H1 (cell line): Measurements from ENCODE around the gene CDK5R2. TPM values are rescaled to one million over a fixed set of nuclear protein-coding genes. Genes with fewer than 3 reads are reported as not detected.

Experiments
- CTCF ChIA-PET: fragments of 300-600 bp; sonication (Branson Sonifier 250); formaldehyde crosslinking; loops from one replicate; lab custom pipeline; 2021; ENCODE audit not compliant: partially characterized antibody; lab: Charles Lee
- POLR2A ChIA-PET: fragments of 300-600 bp; sonication (Branson Sonifier 250); formaldehyde crosslinking; loops from one replicate; lab custom pipeline; 2021; ENCODE audit warnings: inconsistent platforms; ENCODE audit not compliant: partially characterized antibody; lab: Charles Lee
- DNase-seq, 2 experiments: peaks; one replicate each; pipeline versions ENCODE4 v3.0.0 to v3.0.0-alpha.2; 2010 to 2022; ENCODE audit warnings: low spot score in 2 of 2, low read depth in 1 of 2, mixed read lengths in 1 of 2
- FAIRE-seq: peaks from 2 replicates; lab custom pipeline; 2011; peaks lifted over from hg19 to GRCh38; lab: Jason Lieb, UNC
- H2AFZ ChIP-seq: 2 replicates; pipeline ENCODE4 v1.8.1; 2012; ENCODE audit warnings: low read length, inconsistent platforms
- H2AK5ac ChIP-seq: 2 replicates; pipeline ENCODE4 v1.6.1; 2013; ENCODE audit warnings: low read depth, low read length
- H2BK120ac ChIP-seq: replicated peaks from 2 replicates; pipeline ENCODE3; 2013; ENCODE audit warnings: low read depth, low read length, inconsistent platforms
- H2BK12ac ChIP-seq: 2 replicates; pipeline ENCODE4 v1.6.1; 2013; ENCODE audit warnings: low read depth, low read length
- H2BK15ac ChIP-seq: 2 replicates; pipeline ENCODE4 v1.6.1; 2013; ENCODE audit warnings: low read length
- H2BK20ac ChIP-seq: 2 replicates; pipeline ENCODE4 v1.6.1; 2013; ENCODE audit warnings: low read length
- H2BK5ac ChIP-seq: 2 replicates; pipeline ENCODE4 v1.6.1; 2013; ENCODE audit warnings: low read depth, low read length
- H3K14ac ChIP-seq: 2 replicates; pipeline ENCODE4 v1.6.1; 2013; ENCODE audit warnings: inconsistent platforms; ENCODE audit not compliant: insufficient read length
- H3K18ac ChIP-seq: 2 replicates; pipeline ENCODE4 v1.6.1; 2013; ENCODE audit warnings: low read length; ENCODE audit errors: extremely low read depth
- H3K23ac ChIP-seq: 2 replicates; pipeline ENCODE4 v1.6.1; 2013; ENCODE audit warnings: inconsistent platforms; ENCODE audit not compliant: insufficient read length
- H3K23me2 ChIP-seq: 2 replicates; pipeline ENCODE4 v1.6.1; 2013; ENCODE audit warnings: low read depth, low read length
- H3K27ac ChIP-seq: 2 replicates; pipeline ENCODE4 v1.6.1; 2011; ENCODE audit warnings: low read depth, low read length, inconsistent platforms
- H3K27me3 ChIP-seq, 4 experiments: replicated peaks in 1 of 4; 1 replicate in 1 of 4; 2 replicates in 3 of 4; pipeline versions ENCODE4 v1.6.1 to v1.8.1; 2011 to 2013; ENCODE audit warnings: low read length in 3 of 4, mild to moderate bottlenecking in 3 of 4, inconsistent platforms in 2 of 4, mixed read lengths in 2 of 4, moderate library complexity in 1 of 4; ENCODE audit not compliant: control insufficient read depth in 3 of 4, insufficient read depth in 3 of 4; ENCODE audit errors: extremely low read depth in 1 of 4
- H3K36me3 ChIP-seq, 4 experiments: 2 replicates each; pipeline versions ENCODE4 v1.6.1 to v1.8.1; 2011 to 2013; ENCODE audit warnings: mild to moderate bottlenecking in 4 of 4, low read length in 3 of 4, moderate library complexity in 2 of 4, control low read depth in 1 of 4, inconsistent platforms in 1 of 4; ENCODE audit not compliant: insufficient read depth in 4 of 4, control insufficient read depth in 2 of 4
- H3K4ac ChIP-seq: replicated peaks from 2 replicates; pipeline ENCODE3; 2013; ENCODE audit warnings: low read length, low read depth, mixed read lengths, inconsistent platforms; ENCODE audit not compliant: insufficient read length
- H3K4me1 ChIP-seq, 4 experiments: replicated peaks in 1 of 4; 1 replicate in 1 of 4; 2 replicates in 3 of 4; pipeline versions ENCODE4 v1.6.1 to v1.8.1; 2011 to 2013; ENCODE audit warnings: low read length in 3 of 4, inconsistent platforms in 2 of 4, mixed read lengths in 1 of 4; ENCODE audit not compliant: insufficient read depth in 4 of 4, control insufficient read depth in 3 of 4
- H3K4me2 ChIP-seq, 2 experiments: 2 replicates each; pipeline versions ENCODE4 v1.6.1 to v1.8.1; 2011 to 2013; ENCODE audit warnings: low read depth in 2 of 2, low read length in 2 of 2, control low read depth in 1 of 2, inconsistent platforms in 1 of 2, mild to moderate bottlenecking in 1 of 2; ENCODE audit not compliant: insufficient read depth in 1 of 2
- H3K4me3 ChIP-seq, 4 experiments: fragments of 200-600, 300-600 bp in 1 of 4; sonication (generic), shearing (Covaris generic), sonication (Bioruptor Twin) in 1 of 4; 2 replicates each; pipeline versions ENCODE4 v1.5.1 to v1.8.1; 2011 to 2016; ENCODE audit warnings: low read length in 4 of 4, low read depth in 3 of 4, control low read depth in 2 of 4, inconsistent platforms in 2 of 4, mild to moderate bottlenecking in 2 of 4, mixed read lengths in 1 of 4, moderate library complexity in 1 of 4; ENCODE audit not compliant: insufficient read depth in 2 of 4; ENCODE audit errors: extremely low read depth in 1 of 4
- H3K56ac ChIP-seq: replicated peaks from 2 replicates; pipeline ENCODE3; 2013; ENCODE audit warnings: low read depth, mild to moderate bottlenecking, mixed read lengths, low read length, inconsistent platforms; ENCODE audit not compliant: insufficient read length
- H3K79me1 ChIP-seq: 2 replicates; pipeline ENCODE4 v1.6.1; 2013; ENCODE audit warnings: low read depth, low read length, control low read depth
- H3K79me2 ChIP-seq, 2 experiments: 2 replicates each; pipeline versions ENCODE4 v1.6.1 to v1.8.1; 2012 to 2013; ENCODE audit warnings: low read length in 2 of 2, mild to moderate bottlenecking in 2 of 2, inconsistent platforms in 1 of 2; ENCODE audit not compliant: insufficient read depth in 2 of 2, control insufficient read depth in 1 of 2
- H3K9ac ChIP-seq, 4 experiments: replicated peaks in 1 of 4; 1 replicate in 1 of 4; 2 replicates in 3 of 4; pipeline versions ENCODE4 v1.6.1 to v1.8.1; 2011 to 2013; ENCODE audit warnings: low read depth in 3 of 4, low read length in 3 of 4, control low read depth in 2 of 4, mild to moderate bottlenecking in 2 of 4, moderate library complexity in 2 of 4, inconsistent platforms in 1 of 4; ENCODE audit errors: extremely low read depth in 1 of 4
- H3K9me3 ChIP-seq, 2 experiments: 2 replicates each; pipeline versions ENCODE4 v1.6.1 to v1.8.1; 2012 to 2013; ENCODE audit warnings: mild to moderate bottlenecking in 2 of 2, moderate library complexity in 2 of 2, control low read depth in 1 of 2, inconsistent platforms in 1 of 2, low read depth in 1 of 2, low read length in 1 of 2, mixed read lengths in 1 of 2; ENCODE audit not compliant: insufficient read depth in 2 of 2
- H4K20me1 ChIP-seq, 2 experiments: replicated peaks in 1 of 2; 2 replicates each; pipeline versions ENCODE3 to v1.8.1; 2011 to 2013; ENCODE audit warnings: inconsistent platforms in 2 of 2, low read length in 2 of 2, mild to moderate bottlenecking in 1 of 2; ENCODE audit not compliant: insufficient read depth in 2 of 2, control insufficient read depth in 1 of 2
- H4K5ac ChIP-seq: 2 replicates; pipeline ENCODE4 v1.6.1; 2013; ENCODE audit warnings: low read length, low read depth, mixed read lengths, inconsistent platforms; ENCODE audit not compliant: insufficient read length
- H4K8ac ChIP-seq: 2 replicates; pipeline ENCODE4 v1.8.0; 2013; ENCODE audit warnings: mild to moderate bottlenecking, moderate library complexity, low read length, inconsistent platforms; ENCODE audit not compliant: insufficient read depth; ENCODE audit errors: extremely low read depth
- H4K91ac ChIP-seq: replicated peaks from 2 replicates; pipeline ENCODE3; 2013; ENCODE audit warnings: low read length, mixed read lengths, inconsistent platforms; ENCODE audit not compliant: insufficient read length
- ASH2L ChIP-seq: fragments of 200-600, 300-600 bp; sonication (generic); IDR thresholded peaks from one replicate; pipeline ENCODE4 v1.7.1; 2017; ENCODE audit warnings: low read length
- EGR1 ChIP-seq: IDR thresholded peaks from 2 replicates; pipeline ENCODE4 v1.6.1; 2011; ENCODE audit warnings: low read depth, low read length, borderline replicate concordance
- EP300 ChIP-seq, 2 experiments: IDR thresholded peaks; 1 replicate in 1 of 2; 2 replicates in 1 of 2; pipeline ENCODE4 v1.6.1; 2011 to 2012; ENCODE audit warnings: low read depth in 2 of 2, low read length in 2 of 2, mild to moderate bottlenecking in 2 of 2, borderline replicate concordance in 1 of 2, inconsistent platforms in 1 of 2, moderate library complexity in 1 of 2
- HDAC6 ChIP-seq: IDR thresholded peaks from one replicate; pipeline ENCODE4 v1.7.1; 2012; ENCODE audit warnings: low read depth, mild to moderate bottlenecking, inconsistent platforms, low read length, moderate library complexity
- JUND ChIP-seq: IDR thresholded peaks from 2 replicates; pipeline ENCODE4 v1.6.1; 2011; ENCODE audit warnings: mild to moderate bottlenecking, improper control_type of control experiment, low read length
- KDM4A ChIP-seq: IDR thresholded peaks from one replicate; pipeline ENCODE4 v1.7.1; 2012; ENCODE audit warnings: low read depth, mild to moderate bottlenecking, moderate library complexity, low read length, inconsistent platforms; ENCODE audit not compliant: severe bottlenecking
- RNF2 ChIP-seq: fragments of 200-900, 300-1000 bp; sonication (generic); IDR thresholded peaks from 2 replicates; pipeline ENCODE4 v1.7.1; 2016; ENCODE audit warnings: borderline replicate concordance, low read depth, mild to moderate bottlenecking, antibody characterized with exemption, low read length; ENCODE audit not compliant: poor library complexity, severe bottlenecking; ENCODE audit errors: missing control alignments
- SP1 ChIP-seq: IDR thresholded peaks from 2 replicates; pipeline ENCODE4 v1.6.1; 2011; ENCODE audit warnings: low read depth, low read length
- TAF1 ChIP-seq: IDR thresholded peaks from 2 replicates; pipeline ENCODE4 v1.6.1; 2011; ENCODE audit warnings: mild to moderate bottlenecking, low read depth, low read length
- WGBS, 2 experiments: shearing (Covaris generic) in 1 of 2; methylation state at CpG; one replicate each; pipeline versions ENCODE4 v1.1.6 to v1.1.7; 2013 to 2015; ENCODE audit warnings: low lambda C conversion rate in 2 of 2, mixed read lengths in 2 of 2, inconsistent platforms in 1 of 2, low coverage in 1 of 2, missing lambda C conversion rate in 1 of 2; ENCODE audit not compliant: insufficient replicate concordance in 2 of 2, insufficient coverage in 1 of 2, insufficient read length in 1 of 2; ENCODE audit errors: extremely low coverage in 1 of 2, missing lambda C conversion rate in 1 of 2; 5-methylcytosine and 5-hydroxymethylcytosine counted together
- polyA plus RNA-seq, 7 experiments: library from polyadenylated mRNA; depleted of rRNA in 3 of 7; stranded (reverse) in 5 of 7; unstranded in 2 of 7; fragments of >200 nt in 5 of 7; fragments of 200-250 nt in 2 of 7; gene quantifications; 1 replicate in 5 of 7; 2 replicates in 1 of 7; 4 replicates in 1 of 7; pipeline versions ENCODE4 v1.2.1 to v1.2.3, GENCODE V29; 2011 to 2013; ENCODE audit warnings: missing spikeins in 2 of 7, mixed read lengths in 2 of 7
- total RNA-seq: library from RNA; stranded (reverse); fragmentation: NEBNext Ultra II Directional; extraction: Animal tissue kit (Norgen Biotek cat#: 25700); gene quantifications from 2 replicates; pipeline ENCODE4 v1.2.1, GENCODE V29; 2021
- TF ChIP-seq, protein P1 (sequence below): IDR thresholded peaks from 2 replicates; pipeline ENCODE4 v1.6.1; 2012; ENCODE audit warnings: inconsistent platforms
- TF ChIP-seq, protein P2 (sequence below), 3 experiments: IDR thresholded peaks; 1 replicate in 2 of 3; 2 replicates in 1 of 3; pipeline versions ENCODE4 v1.5.1 to v1.6.1; 2011; ENCODE audit warnings: low read length in 3 of 3, mild to moderate bottlenecking in 3 of 3, inconsistent platforms in 2 of 3, low read depth in 1 of 3, moderate library complexity in 1 of 3; ENCODE audit not compliant: insufficient read depth in 1 of 3; ENCODE audit errors: control extremely low read depth in 1 of 3

The CDK5R2 gene
- total and polyA plus RNA-seq, 2 of the 8 experiments (the other 6 are each of a cell fraction or from before 2014, with no cell fraction given): 0.14 TPM; not detected in 1

DNA sequence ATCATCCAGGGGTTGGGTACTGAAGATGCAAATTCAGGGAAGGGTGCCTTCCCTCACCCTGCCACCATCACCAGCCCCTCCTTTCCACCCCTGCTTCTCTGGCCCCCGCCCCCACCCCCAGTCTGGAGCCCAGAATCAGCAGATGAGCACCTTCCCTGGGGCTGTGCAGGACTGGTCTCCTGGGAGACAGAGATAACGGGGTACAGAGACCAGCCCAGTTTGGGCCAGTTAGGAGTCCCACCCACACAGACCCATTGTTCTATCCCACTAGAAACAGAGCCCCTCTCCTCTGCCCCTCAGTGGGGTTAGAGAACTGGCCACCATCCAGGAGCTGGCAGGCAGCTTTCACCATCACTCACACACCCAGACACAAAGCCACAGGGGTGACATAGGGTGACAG lies 38.3 kb downstream of the CDK5R2 start:
- Histone ChIP-seq H3K9ac (no peak overlapping the region), H4K91ac (no peak overlapping the region), H3K23me2 (peaks cover 8% of the 10 kb centered on the region; the same call in 1 of the 2 replicates), H4K20me1 (peaks cover 19 to 22% of the 10 kb centered on the region in 2 experiments), H4K8ac (no peak overlapping the region; the same call in 1 of the 2 replicates), H3K4ac (no peak overlapping the region), H4K5ac (no peak overlapping the region), H3K4me3 (no peak overlapping the region), H3K23ac (no peak overlapping the region), H3K79me2 (no peaks in the 10 kb centered on the region), H3K4me1 (peaks cover 0 to 52% (median 30%) of the 10 kb centered on the region in 4 experiments; a peak in 6 of 7 replicates), H3K79me1 (no peaks in the 10 kb centered on the region), H3K18ac (no peak overlapping the region), H2BK120ac (no peak overlapping the region), H3K27me3 (peaks cover 97 to 100% (median 99%) of the 10 kb centered on the region in 4 experiments), H3K14ac (no peak overlapping the region), H3K56ac (no peak overlapping the region), H3K4me2 (no peak overlapping the region), H2AK5ac (no peak overlapping the region), H2BK20ac (no peak overlapping the region), H2BK12ac (no peak overlapping the region), H2BK5ac (no peak overlapping the region), H3K9me3 (no peaks in the 10 kb centered on the region), H2AFZ (no peak overlapping the region), H3K27ac (no peak overlapping the region), H3K36me3 (peaks cover 0 to 11% (median 0%) of the 10 kb centered on the region in 4 experiments; a peak in 1 of 8 replicates), H2BK15ac (no peak overlapping the region)
- POLR2A ChIA-PET: no interaction called here
- 80% methylated on average over 1 of the region's 2 CpGs; no CpG with 5 or more reads in 1 of the 2 experiments for WGBS, 2 experiments
- DNase-seq (no peak), FAIRE-seq (no peak)
- CTCF ChIA-PET: interaction anchor here (1.3 to 19.5 kb wide), 7 partner anchors 8 to 123 kb away, joined by 3 to 284 read pairs (median 92); partner anchors contain the start of gene FEV
- TF ChIP-seq, protein P1, sequence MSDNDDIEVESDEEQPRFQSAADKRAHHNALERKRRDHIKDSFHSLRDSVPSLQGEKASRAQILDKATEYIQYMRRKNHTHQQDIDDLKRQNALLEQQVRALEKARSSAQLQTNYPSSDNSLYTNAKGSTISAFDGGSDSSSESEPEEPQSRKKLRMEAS: no peak
- TF ChIP-seq EP300 (IDR thresholded peaks at IDR 0.05; ENCODE audit: borderline replicate concordance in 1 of 2, low read depth in 2 of 2, low read length in 2 of 2): no peak
- TF ChIP-seq SP1: no peak
- no peak for TF ChIP-seq RNF2
- TF ChIP-seq KDM4A: no peak
- no peak for TF ChIP-seq ASH2L
- TF ChIP-seq JUND: no peak
- TF ChIP-seq EGR1: no peak
- TF ChIP-seq, protein P2, sequence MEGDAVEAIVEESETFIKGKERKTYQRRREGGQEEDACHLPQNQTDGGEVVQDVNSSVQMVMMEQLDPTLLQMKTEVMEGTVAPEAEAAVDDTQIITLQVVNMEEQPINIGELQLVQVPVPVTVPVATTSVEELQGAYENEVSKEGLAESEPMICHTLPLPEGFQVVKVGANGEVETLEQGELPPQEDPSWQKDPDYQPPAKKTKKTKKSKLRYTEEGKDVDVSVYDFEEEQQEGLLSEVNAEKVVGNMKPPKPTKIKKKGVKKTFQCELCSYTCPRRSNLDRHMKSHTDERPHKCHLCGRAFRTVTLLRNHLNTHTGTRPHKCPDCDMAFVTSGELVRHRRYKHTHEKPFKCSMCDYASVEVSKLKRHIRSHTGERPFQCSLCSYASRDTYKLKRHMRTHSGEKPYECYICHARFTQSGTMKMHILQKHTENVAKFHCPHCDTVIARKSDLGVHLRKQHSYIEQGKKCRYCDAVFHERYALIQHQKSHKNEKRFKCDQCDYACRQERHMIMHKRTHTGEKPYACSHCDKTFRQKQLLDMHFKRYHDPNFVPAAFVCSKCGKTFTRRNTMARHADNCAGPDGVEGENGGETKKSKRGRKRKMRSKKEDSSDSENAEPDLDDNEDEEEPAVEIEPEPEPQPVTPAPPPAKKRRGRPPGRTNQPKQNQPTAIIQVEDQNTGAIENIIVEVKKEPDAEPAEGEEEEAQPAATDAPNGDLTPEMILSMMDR (IDR thresholded peaks at IDR 0.05; ENCODE audit: control extremely low read depth in 1 of 3, insufficient read depth in 1 of 3, low read depth in 1 of 3, low read length in 3 of 3): no peak
- TF ChIP-seq TAF1: no peak
- TF ChIP-seq HDAC6: no peak
